ENCODE measurements around the gene JSRP1. TPM values are rescaled to one million over a fixed set of nuclear protein-coding genes. Genes with fewer than 3 reads are reported as not detected.

Gene JSRP1
- total and polyA plus RNA-seq, 2 of the 8 experiments (the other 6 are each of a cell fraction or from before 2014, with no cell fraction given) = 0.24 to 0.56 TPM

DNA sequence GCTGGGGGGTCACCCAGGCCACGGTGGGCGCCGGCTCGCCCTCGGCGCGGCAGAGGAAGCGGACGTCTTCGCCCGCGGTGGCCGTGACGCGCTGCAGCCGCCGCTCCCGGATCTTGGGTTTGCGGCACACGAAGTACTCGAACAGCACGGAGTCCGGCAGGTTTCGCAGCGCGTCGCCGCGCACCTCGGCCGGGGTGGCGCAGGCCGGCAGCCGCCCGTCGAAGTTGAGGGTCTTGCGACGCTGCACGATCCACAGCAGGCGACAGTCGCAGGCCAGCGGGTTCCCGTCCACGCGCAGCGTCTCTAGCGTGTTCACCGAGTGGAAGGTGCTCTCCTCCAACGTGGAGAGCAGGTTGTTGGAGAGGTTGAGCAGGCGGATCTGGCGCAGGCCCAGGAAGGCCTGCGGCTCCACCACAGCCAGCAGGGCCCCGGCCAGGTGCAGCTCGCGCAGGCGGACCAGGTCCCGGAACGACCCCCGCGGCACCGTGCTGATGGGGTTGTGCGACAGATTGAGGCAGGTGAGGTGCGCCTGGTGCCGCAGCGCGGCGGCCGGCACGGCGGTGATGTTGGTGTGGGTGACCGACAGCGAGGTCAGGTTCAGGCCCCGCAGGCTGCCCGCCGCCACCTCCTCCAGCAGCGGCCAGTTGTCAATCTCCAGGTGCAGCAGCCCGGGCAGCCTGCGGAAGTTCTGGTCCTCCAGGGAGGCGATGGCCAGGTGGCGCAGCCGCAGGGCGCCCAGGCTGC, 34.4 kb upstream of the JSRP1 start:
- peak overlapping the region; percentile 99; the same call in 1 of the 2 replicates for H2BK15ac ChIP-seq (ENCODE audit: low read length)
- H2AK5ac ChIP-seq (ENCODE audit: low read depth, low read length) = no peak overlapping the region
- H2BK12ac ChIP-seq (ENCODE audit: low read depth, low read length) = peak overlapping the region; percentile 92; the same call in 1 of the 2 replicates
- peak overlapping the region; percentile 75; the same call in 1 of the 2 replicates for H4K8ac ChIP-seq (ENCODE audit: extremely low read depth, insufficient read depth, low read length)
- H3K27me3 ChIP-seq (replicated peaks in 1 of 4; ENCODE audit: control insufficient read depth in 3 of 4, extremely low read depth in 1 of 4, insufficient read depth in 3 of 4, low read length in 3 of 4) = peaks cover 40 to 67% (median 59%) of the 10 kb centered on the region in 4 experiments
- no peak overlapping the region for H3K56ac ChIP-seq (replicated peaks; ENCODE audit: insufficient read length, low read depth, low read length)
- peak overlapping the region in 3 of 4 experiments; percentile 21 to 56 (median 36); a peak in 6 of 8 replicates for H3K4me3 ChIP-seq (ENCODE audit: extremely low read depth in 1 of 4, insufficient read depth in 2 of 4, low read depth in 3 of 4, low read length in 4 of 4)
- H3K9me3 ChIP-seq (ENCODE audit: insufficient read depth in 2 of 2, low read depth in 1 of 2, low read length in 1 of 2) = no peaks in the 10 kb centered on the region
- H3K27ac ChIP-seq (ENCODE audit: low read depth, low read length) = no peak overlapping the region
- no peak overlapping the region for H2BK5ac ChIP-seq (ENCODE audit: low read depth, low read length)
- H3K4ac ChIP-seq (replicated peaks; ENCODE audit: insufficient read length, low read depth, low read length) = no peak overlapping the region
- DNase-seq (ENCODE audit: low read depth in 1 of 2, low spot score in 2 of 2) (peak in 1 of 2 experiments; percentile 79), FAIRE-seq (no peak)
- no peak overlapping the region for H2BK120ac ChIP-seq (replicated peaks; ENCODE audit: low read depth, low read length)
- peak overlapping the region; percentile 58 to 97 for H3K4me2 ChIP-seq (ENCODE audit: insufficient read depth in 1 of 2, low read depth in 2 of 2, low read length in 2 of 2)
- peaks cover 10% of the 10 kb centered on the region; the same call in 1 of the 2 replicates for H3K23me2 ChIP-seq (ENCODE audit: low read depth, low read length)
- H4K5ac ChIP-seq (ENCODE audit: insufficient read length, low read depth, low read length) = no peak overlapping the region
- H3K18ac ChIP-seq (ENCODE audit: extremely low read depth, low read length) = peak overlapping the region; percentile 48; the same call in 1 of the 2 replicates
- peaks cover 0 to 6% (median 0%) of the 10 kb centered on the region in 4 experiments; a peak in 1 of 8 replicates for H3K36me3 ChIP-seq (ENCODE audit: control insufficient read depth in 2 of 4, insufficient read depth in 4 of 4, low read length in 3 of 4)
- H4K91ac ChIP-seq (replicated peaks; ENCODE audit: insufficient read length, low read length) = no peak overlapping the region
- no peak overlapping the region for H3K14ac ChIP-seq (ENCODE audit: insufficient read length)
- peaks cover 0 to 24% (median 9%) of the 10 kb centered on the region in 4 experiments; a peak in 5 of 7 replicates for H3K4me1 ChIP-seq (replicated peaks in 1 of 4; ENCODE audit: control insufficient read depth in 3 of 4, insufficient read depth in 4 of 4, low read length in 3 of 4)
- H2AFZ ChIP-seq (ENCODE audit: low read length) = no peak overlapping the region
- peaks cover 0 to 11% of the 10 kb centered on the region in 2 experiments for H4K20me1 ChIP-seq (replicated peaks in 1 of 2; ENCODE audit: control insufficient read depth in 1 of 2, insufficient read depth in 2 of 2, low read length in 2 of 2)
- POLR2A ChIA-PET (ENCODE audit: partially characterized antibody) = interaction anchor here (0.5 to 2.1 kb wide), 14 partner anchors 7 to 212 kb away, joined by 3 to 17 read pairs (median 3); partner anchors contain the start of gene AMH
- WGBS, 2 experiments (ENCODE audit: extremely low coverage in 1 of 2, insufficient coverage in 1 of 2, insufficient read length in 1 of 2, insufficient replicate concordance in 2 of 2, low coverage in 1 of 2, low lambda C conversion rate in 2 of 2, missing lambda C conversion rate in 1 of 2) = 5% methylated on average over 76 of the region's 82 CpGs; no CpG with 5 or more reads in 1 of the 2 experiments
- H3K9ac ChIP-seq (replicated peaks in 1 of 4; ENCODE audit: extremely low read depth in 1 of 4, low read depth in 3 of 4, low read length in 3 of 4) = no peak overlapping the region
- H3K79me2 ChIP-seq (ENCODE audit: control insufficient read depth in 1 of 2, insufficient read depth in 2 of 2, low read length in 2 of 2) = no peaks in the 10 kb centered on the region
- no peaks in the 10 kb centered on the region for H3K79me1 ChIP-seq (ENCODE audit: low read depth, low read length)
- H2BK20ac ChIP-seq (ENCODE audit: low read length) = no peak overlapping the region
- CTCF ChIA-PET (ENCODE audit: partially characterized antibody) = interaction anchor here (0.6 to 2.3 kb wide), 9 partner anchors 13 to 443 kb away, joined by 3 to 20 read pairs (median 4); no protein-coding TSS in a partner anchor
- H3K23ac ChIP-seq (ENCODE audit: insufficient read length) = no peak overlapping the region
- TF ChIP-seq RAD21 (IDR thresholded peaks at IDR 0.05 in 1 of 2, conservative IDR thresholded peaks at IDR 0.05 in 1 of 2; ENCODE audit: low read depth in 2 of 2, low read length in 2 of 2) = no peak
- TF ChIP-seq FOSL1 (IDR thresholded peaks at IDR 0.05; ENCODE audit: insufficient read depth, low read depth, low read length) = no peak
- peak; percentile 44 for TF ChIP-seq RNF2 (IDR thresholded peaks at IDR 0.05; ENCODE audit: borderline replicate concordance, low read depth, low read length, missing control alignments, poor library complexity, severe bottlenecking)
- TF ChIP-seq JUND (IDR thresholded peaks at IDR 0.05; ENCODE audit: low read length) = no peak
- TF ChIP-seq, protein P1, sequence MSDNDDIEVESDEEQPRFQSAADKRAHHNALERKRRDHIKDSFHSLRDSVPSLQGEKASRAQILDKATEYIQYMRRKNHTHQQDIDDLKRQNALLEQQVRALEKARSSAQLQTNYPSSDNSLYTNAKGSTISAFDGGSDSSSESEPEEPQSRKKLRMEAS (IDR thresholded peaks at IDR 0.05) = 0 out of 2 replicates have a peak, but pooled peaks have one; percentile 42
- no peak for TF ChIP-seq SIN3A (conservative IDR thresholded peaks at IDR 0.05 in 1 of 2, IDR thresholded peaks at IDR 0.05 in 1 of 2; ENCODE audit: low read depth in 1 of 2, low read length in 2 of 2)
- TF ChIP-seq EZH2 (IDR thresholded peaks at IDR 0.05; ENCODE audit: low read depth, low read length, severe bottlenecking) = peak; percentile 98
- TF ChIP-seq, protein P2, sequence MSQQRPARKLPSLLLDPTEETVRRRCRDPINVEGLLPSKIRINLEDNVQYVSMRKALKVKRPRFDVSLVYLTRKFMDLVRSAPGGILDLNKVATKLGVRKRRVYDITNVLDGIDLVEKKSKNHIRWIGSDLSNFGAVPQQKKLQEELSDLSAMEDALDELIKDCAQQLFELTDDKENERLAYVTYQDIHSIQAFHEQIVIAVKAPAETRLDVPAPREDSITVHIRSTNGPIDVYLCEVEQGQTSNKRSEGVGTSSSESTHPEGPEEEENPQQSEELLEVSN (IDR thresholded peaks at IDR 0.05) = peak; percentile 54
